G401.6 (cell line): ENCODE measurements around the gene C12orf76.
"Not testable (repeated sequence)": the region's sequence is repeated elsewhere in the genome, so short reads cannot be mapped to it uniquely, and the experiment has no call there.

ENCODE experiments used
- FAIRE-seq: peaks from 2 replicates; lab custom pipeline; 2012; peaks lifted over from hg19 to GRCh38; lab: Jason Lieb, UNC

The C12orf76 gene

GRCh38 chr12:110048242-110049027 lies at the start of gene C12orf76:
C12orf76 (minus strand) TSS chr12:110048522; CDS start chr12:110048495, 27 bp downstream.
- peak; percentile 96 for FAIRE-seq

GRCh38 chr12:110093631-110094311 lies 45.4 kb upstream of the C12orf76 start:
- no peak for FAIRE-seq

DNA sequence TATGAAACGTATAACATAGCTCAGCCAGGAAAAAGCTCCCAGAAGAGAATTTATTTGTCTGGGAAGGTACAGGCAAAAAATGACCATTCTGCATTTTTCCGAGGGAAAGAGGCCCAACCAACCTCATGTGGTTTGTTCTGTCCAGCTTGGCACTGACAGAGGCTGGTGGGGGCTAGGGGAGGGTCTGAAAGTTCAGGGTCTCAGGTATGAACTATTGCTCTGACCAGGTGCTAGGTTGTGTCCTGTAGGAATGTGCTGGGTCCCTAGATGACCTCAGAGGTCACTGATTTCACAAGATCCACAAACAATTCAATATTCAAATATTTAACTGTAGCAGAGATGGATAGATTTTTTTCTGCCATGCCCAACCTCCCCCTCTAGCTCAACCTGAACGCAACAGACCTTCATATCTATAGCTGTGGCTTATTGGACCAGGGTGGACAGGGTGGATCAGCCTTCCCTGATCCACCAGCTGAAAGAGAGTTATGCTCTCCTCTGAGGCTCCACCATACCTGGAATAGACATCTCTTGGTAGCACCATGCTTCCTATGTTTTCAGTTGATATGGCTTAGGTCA lies 42.9 kb upstream of the C12orf76 start:
- no peak for FAIRE-seq

DNA sequence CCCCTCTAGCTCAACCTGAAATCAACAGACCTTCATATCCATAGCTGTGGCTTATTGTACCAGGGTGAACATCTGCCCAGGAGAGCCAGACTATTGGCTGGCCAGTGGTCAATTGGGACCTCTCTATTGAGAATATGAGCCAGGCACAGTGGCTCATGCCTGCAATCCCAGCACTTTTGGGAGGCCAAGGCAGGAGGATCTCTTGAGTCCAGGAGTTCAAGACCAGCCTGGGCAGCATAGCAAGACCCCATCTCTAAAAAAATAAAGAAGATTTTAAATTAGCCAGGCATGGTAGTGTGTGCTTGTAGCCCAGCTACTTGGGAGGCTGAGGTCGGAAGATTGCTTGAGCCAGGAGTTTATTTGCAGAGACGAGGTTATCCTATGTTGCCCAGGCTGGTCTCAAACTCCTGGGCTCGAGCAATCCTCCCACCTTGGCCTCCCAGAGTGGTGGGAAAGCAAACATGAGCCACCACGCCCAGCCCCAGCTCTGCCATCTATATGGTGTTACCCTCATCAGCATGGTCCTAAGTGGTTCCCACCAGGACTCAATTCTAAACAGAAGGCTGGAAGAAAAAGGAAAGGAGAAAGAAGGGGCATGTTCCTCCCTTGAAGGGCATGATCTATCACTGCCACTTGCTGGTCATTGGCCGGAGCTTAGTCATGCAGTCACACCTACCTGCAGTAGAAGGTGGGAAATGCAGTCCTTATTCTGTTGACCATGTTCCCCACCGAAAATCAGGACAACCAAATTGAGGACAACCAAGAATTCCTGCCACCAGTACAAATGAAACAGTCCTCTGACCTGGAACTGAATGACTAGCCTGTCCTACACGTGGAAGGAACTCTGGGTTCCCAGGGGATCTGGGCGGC lies 42.2 kb upstream of the C12orf76 start:
- no peak for FAIRE-seq

GRCh38 chr12:110088936-110089335 lies 40.6 kb upstream of the C12orf76 start:
- FAIRE-seq = no peak

DNA sequence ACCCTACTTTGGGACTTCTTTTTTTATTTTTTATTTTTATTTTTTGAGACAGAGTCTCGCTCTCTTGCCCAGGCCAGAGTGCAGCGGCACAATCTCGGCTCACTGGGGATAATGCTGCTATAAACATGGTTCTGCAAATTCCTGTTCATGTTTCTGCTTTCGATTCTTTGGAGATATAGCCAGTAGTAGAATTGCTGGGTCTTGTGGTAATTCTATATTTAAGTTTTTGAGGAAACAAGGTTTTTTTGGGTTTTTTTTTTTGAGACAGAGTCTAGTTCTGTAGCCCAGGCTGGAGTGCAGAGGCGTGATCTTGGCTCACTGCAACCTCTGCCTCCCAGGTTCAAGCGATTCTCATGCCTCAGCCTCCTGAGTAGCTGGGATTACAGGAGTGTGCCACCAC lies 39.9 kb upstream of the C12orf76 start:
- not testable (repeated sequence) for FAIRE-seq

GRCh38 chr12:110084314-110085015 lies 36.1 kb upstream of the C12orf76 start:
- FAIRE-seq = no peak

DNA sequence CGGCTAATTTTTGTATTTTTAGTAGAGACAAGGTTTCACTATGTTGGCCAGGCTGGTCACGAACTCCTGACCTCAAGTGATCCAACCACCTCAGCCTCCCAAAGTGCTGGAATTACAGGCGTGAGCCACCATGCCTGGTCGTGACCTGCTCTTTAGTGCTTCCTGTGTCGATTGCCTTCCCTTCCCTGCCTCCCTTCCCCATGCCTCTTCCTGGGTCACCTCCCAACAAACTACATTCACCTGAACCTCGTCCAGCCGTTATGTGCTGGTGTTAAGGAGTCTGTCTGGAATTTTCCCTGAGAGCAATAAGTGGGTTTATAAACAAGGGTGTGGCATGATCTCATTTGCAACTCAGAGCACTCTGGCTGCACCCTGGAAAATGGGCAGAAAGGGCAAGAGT lies 32.1 kb upstream of the C12orf76 start:
- no peak for FAIRE-seq

- FAIRE-seq = no peak
Observed at GRCh38 chr12:110079477-110080400, 31.4 kb upstream of the C12orf76 start.

- FAIRE-seq = no peak
Observed at GRCh38 chr12:110077800-110078199, 29.5 kb upstream of the C12orf76 start.

DNA sequence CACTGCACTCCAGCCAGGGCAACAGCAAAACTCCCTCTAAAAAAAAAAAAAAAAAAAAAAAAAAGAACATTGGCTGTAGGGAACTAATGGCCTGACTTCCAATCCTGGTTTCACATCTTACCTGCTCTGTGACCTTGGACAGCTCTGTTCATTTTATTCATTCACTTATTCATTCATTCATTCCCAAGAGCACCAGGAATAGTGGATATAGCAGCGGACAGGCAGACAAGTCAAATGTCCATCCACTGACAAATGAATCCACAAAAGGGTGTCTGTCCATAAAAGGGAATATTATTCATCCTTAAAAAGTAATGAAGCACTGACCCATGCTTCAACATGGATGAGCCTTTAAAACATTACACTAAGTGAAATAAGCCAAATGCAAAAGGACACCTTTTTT lies 27.6 kb upstream of the C12orf76 start:
- FAIRE-seq = no peak

DNA sequence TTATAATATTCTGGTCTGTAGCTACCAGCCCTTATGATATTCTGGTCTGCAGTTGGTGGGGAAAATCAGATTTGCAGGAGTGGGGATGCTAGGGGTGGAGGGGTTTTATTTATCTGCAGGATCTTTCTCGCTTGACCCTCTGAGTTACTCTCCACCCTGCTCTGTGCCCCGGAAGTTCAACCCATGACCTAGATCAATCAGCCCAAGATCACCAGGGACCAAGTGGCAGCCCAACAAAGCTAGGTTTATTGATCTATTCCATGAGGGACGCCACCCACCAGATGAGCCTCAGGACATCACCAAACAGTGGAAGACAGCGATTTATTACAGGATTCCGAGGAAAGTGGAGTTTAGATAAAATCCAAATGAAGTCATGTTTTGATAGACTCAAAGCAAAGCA lies 25.8 kb upstream of the C12orf76 start:
- no peak for FAIRE-seq

DNA sequence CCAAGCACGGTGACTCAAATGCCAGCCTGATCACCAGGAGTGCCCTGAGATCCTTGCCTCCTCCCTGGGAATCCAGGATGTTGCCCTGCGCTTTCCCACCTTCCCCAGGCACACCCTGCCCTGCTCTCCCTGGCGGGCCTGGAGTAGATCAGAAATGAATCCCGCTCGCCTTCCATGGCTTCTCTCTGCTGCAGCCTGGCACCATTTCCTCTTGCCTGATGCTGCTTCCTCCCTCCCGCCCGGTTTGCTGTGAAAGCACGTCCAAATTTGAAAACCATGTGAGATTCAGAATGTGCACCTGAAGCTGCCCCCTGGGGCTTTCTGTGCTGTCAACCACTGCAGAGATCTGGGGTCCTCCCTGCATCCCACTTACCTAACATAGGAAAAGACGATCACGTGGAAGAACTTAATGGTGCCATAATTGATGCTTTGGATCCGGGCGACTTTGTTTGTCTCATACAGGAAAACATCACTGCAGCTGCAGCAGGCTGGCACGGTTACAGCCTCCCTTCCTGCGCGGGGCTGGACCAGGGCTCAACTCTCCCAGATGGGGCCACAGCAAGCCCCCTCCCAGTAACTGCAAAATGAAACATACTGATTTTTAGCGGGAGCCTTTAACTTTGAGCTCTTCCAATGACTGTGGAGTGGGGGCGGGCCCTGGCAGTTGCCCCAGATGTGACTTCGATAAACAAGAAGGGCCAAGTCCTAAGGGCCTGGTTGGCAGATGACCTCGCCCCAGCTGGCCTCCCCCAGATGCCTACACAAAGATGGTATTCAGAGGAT lies 24.9 kb upstream of the C12orf76 start:
- FAIRE-seq = no peak

GRCh38 chr12:110072636-110073035 lies 24.3 kb upstream of the C12orf76 start:
- FAIRE-seq = not testable (repeated sequence)

GRCh38 chr12:110071967-110072366 lies 23.6 kb upstream of the C12orf76 start:
- no peak for FAIRE-seq

DNA sequence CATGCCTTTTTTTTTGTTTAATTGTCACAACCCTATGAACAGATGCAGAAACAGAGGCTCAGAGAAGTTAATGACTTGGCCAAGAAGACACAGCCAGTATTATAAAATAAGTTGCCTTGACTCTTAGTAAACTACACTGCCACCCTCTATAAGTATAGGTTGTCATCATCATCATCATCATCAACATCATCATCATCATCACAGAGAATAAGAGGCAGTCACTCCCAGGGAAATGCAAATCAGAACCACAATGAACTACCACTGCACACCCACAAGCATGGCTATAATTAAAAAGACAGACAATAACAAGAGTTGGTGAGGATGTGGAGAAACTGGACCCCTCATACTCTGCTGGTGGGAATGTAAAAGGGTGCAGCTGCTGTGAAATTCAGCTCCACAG lies 23.2 kb upstream of the C12orf76 start:
- no peak for FAIRE-seq

GRCh38 chr12:110068654-110069053 lies 20.3 kb upstream of the C12orf76 start:
- FAIRE-seq = no peak

- FAIRE-seq = not testable (repeated sequence)
Observed at GRCh38 chr12:110068115-110068514, 19.8 kb upstream of the C12orf76 start.

GRCh38 chr12:110067531-110067930 lies 19.2 kb upstream of the C12orf76 start:
- FAIRE-seq = no peak

GRCh38 chr12:110065540-110065939 lies 17.2 kb upstream of the C12orf76 start:
- FAIRE-seq = no peak
